Measurements from ENCODE around the gene LKAAEAR1. TPM values are rescaled to one million over a fixed set of nuclear protein-coding genes. Genes with fewer than 3 reads are reported as not detected.

LKAAEAR1 gene
- total and polyA plus RNA-seq, 2 experiments from 2014 or later: 1.8 TPM; not detected in 1

DNA sequence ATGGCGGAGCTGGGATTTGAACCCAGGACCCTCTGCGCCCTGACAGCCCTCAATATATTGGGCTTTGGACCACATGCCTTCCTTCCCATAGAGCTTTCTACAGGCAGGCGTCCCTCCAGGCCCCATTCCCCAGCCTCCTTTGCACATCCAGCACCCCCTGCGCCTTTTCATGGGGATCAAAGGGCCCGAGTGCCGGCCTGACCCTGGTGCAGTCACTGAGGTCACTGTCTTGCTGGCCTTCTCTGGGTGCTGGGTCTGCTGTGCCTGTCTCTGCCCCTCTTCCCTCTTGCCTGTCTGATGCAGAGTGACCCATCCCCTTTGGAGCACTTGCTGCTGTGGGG, 2.6 kb downstream of the LKAAEAR1 start:
- Histone ChIP-seq H3K9me2 (ENCODE audit: insufficient read depth) (no peaks in the 10 kb centered on the region), H3K4me1 (ENCODE audit: insufficient read depth) (peaks cover 27% of the 10 kb centered on the region; the same call in 1 of the 2 replicates), H4K20me1 (replicated peaks; ENCODE audit: insufficient read depth) (no peaks in the 10 kb centered on the region), H3K79me2 (replicated peaks; ENCODE audit: insufficient read depth) (no peaks in the 10 kb centered on the region), H3K36me3 (ENCODE audit: insufficient read depth) (no peaks in the 10 kb centered on the region), H3K27me3 (ENCODE audit: insufficient read depth) (peaks cover 50% of the 10 kb centered on the region), H2AFZ (no peak overlapping the region), H3K4me3 (no peak overlapping the region), H3K4me2 (no peak overlapping the region), H3F3A (replicated peaks; ENCODE audit: low read depth) (0 out of 2 replicates have a peak, but pooled peaks cover 7% of the 10 kb centered on the region), H3K27ac (ENCODE audit: low read depth) (no peak overlapping the region)
- DNase-seq (ENCODE audit: low spot score) (no peak), ATAC-seq (no peak)
- TF ChIP-seq POLR2AphosphoS5 (IDR thresholded peaks at IDR 0.05; ENCODE audit: low read depth) (no peak), NANOG (IDR thresholded peaks at IDR 0.05; ENCODE audit: borderline replicate concordance) (no peak), CREB1 (CRISPR knock-in tag; IDR thresholded peaks at IDR 0.05; ENCODE audit: low read depth) (no peak)
- TF ChIP-seq, protein P1, sequence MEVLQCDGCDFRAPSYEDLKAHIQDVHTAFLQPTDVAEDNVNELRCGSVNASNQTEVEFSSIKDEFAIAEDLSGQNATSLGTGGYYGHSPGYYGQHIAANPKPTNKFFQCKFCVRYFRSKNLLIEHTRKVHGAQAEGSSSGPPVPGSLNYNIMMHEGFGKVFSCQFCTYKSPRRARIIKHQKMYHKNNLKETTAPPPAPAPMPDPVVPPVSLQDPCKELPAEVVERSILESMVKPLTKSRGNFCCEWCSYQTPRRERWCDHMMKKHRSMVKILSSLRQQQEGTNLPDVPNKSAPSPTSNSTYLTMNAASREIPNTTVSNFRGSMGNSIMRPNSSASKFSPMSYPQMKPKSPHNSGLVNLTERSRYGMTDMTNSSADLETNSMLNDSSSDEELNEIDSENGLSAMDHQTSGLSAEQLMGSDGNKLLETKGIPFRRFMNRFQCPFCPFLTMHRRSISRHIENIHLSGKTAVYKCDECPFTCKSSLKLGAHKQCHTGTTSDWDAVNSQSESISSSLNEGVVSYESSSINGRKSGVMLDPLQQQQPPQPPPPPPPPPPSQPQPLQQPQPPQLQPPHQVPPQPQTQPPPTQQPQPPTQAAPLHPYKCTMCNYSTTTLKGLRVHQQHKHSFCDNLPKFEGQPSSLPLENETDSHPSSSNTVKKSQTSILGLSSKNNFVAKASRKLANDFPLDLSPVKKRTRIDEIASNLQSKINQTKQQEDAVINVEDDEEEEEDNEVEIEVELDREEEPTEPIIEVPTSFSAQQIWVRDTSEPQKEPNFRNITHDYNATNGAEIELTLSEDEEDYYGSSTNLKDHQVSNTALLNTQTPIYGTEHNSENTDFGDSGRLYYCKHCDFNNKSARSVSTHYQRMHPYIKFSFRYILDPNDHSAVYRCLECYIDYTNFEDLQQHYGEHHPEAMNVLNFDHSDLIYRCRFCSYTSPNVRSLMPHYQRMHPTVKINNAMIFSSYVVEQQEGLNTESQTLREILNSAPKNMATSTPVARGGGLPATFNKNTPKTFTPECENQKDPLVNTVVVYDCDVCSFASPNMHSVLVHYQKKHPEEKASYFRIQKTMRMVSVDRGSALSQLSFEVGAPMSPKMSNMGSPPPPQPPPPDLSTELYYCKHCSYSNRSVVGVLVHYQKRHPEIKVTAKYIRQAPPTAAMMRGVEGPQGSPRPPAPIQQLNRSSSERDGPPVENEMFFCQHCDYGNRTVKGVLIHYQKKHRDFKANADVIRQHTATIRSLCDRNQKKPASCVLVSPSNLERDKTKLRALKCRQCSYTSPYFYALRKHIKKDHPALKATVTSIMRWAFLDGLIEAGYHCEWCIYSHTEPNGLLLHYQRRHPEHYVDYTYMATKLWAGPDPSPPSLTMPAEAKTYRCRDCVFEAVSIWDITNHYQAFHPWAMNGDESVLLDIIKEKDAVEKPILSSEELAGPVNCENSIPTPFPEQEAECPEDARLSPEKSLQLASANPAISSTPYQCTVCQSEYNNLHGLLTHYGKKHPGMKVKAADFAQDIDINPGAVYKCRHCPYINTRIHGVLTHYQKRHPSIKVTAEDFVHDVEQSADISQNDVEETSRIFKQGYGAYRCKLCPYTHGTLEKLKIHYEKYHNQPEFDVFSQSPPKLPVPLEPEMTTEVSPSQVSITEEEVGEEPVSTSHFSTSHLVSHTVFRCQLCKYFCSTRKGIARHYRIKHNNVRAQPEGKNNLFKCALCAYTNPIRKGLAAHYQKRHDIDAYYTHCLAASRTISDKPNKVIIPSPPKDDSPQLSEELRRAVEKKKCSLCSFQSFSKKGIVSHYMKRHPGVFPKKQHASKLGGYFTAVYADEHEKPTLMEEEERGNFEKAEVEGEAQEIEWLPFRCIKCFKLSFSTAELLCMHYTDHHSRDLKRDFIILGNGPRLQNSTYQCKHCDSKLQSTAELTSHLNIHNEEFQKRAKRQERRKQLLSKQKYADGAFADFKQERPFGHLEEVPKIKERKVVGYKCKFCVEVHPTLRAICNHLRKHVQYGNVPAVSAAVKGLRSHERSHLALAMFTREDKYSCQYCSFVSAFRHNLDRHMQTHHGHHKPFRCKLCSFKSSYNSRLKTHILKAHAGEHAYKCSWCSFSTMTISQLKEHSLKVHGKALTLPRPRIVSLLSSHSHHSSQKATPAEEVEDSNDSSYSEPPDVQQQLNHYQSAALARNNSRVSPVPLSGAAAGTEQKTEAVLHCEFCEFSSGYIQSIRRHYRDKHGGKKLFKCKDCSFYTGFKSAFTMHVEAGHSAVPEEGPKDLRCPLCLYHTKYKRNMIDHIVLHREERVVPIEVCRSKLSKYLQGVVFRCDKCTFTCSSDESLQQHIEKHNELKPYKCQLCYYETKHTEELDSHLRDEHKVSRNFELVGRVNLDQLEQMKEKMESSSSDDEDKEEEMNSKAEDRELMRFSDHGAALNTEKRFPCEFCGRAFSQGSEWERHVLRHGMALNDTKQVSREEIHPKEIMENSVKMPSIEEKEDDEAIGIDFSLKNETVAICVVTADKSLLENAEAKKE (CRISPR knock-in tag; IDR thresholded peaks at IDR 0.05): no peak
- Mint-ChIP-seq H3K9me3 (peaks cover 3% of the 10 kb centered on the region; the same call in 1 of the 3 replicates), H3K4me3 (peak overlapping the region; percentile 21; the same call in 1 of the 3 replicates), H3K27me3 (ENCODE audit: insufficient read depth, low read depth, poor library complexity) (peaks cover 50% of the 10 kb centered on the region), H3K27ac (no peak overlapping the region), H3K36me3 (ENCODE audit: low read depth) (no peaks in the 10 kb centered on the region; the same call in 2 of the 3 replicates), H3K4me1 (peaks cover 33% of the 10 kb centered on the region)

DNA sequence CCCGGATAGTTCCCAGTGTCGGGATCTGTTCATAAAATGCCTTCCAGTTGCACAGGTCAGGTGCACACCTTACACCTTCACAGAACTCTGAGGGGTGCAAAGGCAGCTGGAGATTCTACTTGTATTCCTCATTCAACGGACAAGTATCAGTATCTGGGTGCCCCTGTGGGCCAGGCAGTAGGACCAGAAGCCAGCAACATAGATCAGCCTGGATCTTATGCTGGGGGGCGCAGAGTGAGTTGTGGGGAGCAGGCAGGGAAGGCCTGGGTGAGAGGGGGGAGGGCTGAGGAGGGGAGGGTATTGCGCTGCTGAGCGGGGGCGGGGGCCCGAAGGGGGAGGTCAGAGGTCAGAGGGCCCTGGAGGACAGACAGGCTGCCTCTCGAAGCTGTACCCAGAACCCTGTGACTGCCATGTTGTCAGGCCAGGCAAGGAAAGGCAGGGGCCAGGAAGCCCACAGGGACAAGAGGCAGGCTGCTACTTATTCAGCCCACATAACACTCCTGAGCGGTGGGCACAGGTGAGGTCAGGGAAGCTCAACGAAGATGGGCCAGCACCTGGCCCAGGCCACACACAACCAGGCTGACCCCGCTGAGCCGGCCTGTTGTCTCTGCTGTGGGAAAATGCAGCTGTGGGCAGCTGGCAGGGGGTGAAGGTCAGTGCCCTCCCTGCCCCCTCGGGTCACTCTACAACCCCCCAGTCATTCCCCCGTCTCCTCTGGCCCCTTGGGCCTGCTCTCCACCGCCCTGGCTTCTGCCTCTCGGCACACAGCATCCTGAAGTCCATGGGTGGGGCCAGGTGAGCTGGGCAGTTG, 3.2 kb downstream of the LKAAEAR1 start:
- 0 out of 2 replicates have a peak, but pooled peaks cover 7% of the 10 kb centered on the region for H3F3A ChIP-seq (replicated peaks; ENCODE audit: low read depth)
- H3K4me2 ChIP-seq: peak overlapping the region; percentile 88
- Mint-ChIP-seq H3K4me1 (peaks cover 33% of the 10 kb centered on the region), H3K36me3 (ENCODE audit: low read depth) (no peaks in the 10 kb centered on the region; the same call in 2 of the 3 replicates), H3K27me3 (ENCODE audit: insufficient read depth, low read depth, poor library complexity) (peaks cover 50% of the 10 kb centered on the region), H3K4me3 (peak overlapping the region; percentile 77), H3K9me3 (0 out of 3 replicates have a peak, but pooled peaks cover 3% of the 10 kb centered on the region), H3K27ac (no peak overlapping the region)
- H3K36me3 ChIP-seq (ENCODE audit: insufficient read depth): no peaks in the 10 kb centered on the region
- H3K79me2 ChIP-seq (replicated peaks; ENCODE audit: insufficient read depth): no peaks in the 10 kb centered on the region
- H3K9me2 ChIP-seq (ENCODE audit: insufficient read depth): no peaks in the 10 kb centered on the region
- peaks cover 50% of the 10 kb centered on the region for H3K27me3 ChIP-seq (ENCODE audit: insufficient read depth)
- DNase-seq (ENCODE audit: low spot score) (no peak), ATAC-seq (no peak)
- H3K27ac ChIP-seq (ENCODE audit: low read depth): no peak overlapping the region
- peaks cover 27% of the 10 kb centered on the region; the same call in 1 of the 2 replicates for H3K4me1 ChIP-seq (ENCODE audit: insufficient read depth)
- H3K4me3 ChIP-seq: peak overlapping the region; percentile 69
- no peak overlapping the region for H2AFZ ChIP-seq
- H4K20me1 ChIP-seq (replicated peaks; ENCODE audit: insufficient read depth): no peaks in the 10 kb centered on the region
- TF ChIP-seq EZH2phosphoT487 (IDR thresholded peaks at IDR 0.05; ENCODE audit: unreplicated experiment): no peak
- no peak for TF ChIP-seq STAT1 (IDR thresholded peaks at IDR 0.05; ENCODE audit: unreplicated experiment)
